H1 (cell line): ENCODE measurements around the gene PIMREG. TPM values are rescaled to one million over a fixed set of nuclear protein-coding genes. Genes with fewer than 3 reads are reported as not detected.

Experiments
- CTCF ChIA-PET: fragments of 300-600 bp; sonication (Branson Sonifier 250); formaldehyde crosslinking; loops from one replicate; lab custom pipeline; 2021; ENCODE audit not compliant: partially characterized antibody; lab: Charles Lee
- POLR2A ChIA-PET: fragments of 300-600 bp; sonication (Branson Sonifier 250); formaldehyde crosslinking; loops from one replicate; lab custom pipeline; 2021; ENCODE audit warnings: inconsistent platforms; ENCODE audit not compliant: partially characterized antibody; lab: Charles Lee
- DNase-seq, 2 experiments: peaks; one replicate each; pipeline versions ENCODE4 v3.0.0 to v3.0.0-alpha.2; 2010 to 2022; ENCODE audit warnings: low spot score in 2 of 2, low read depth in 1 of 2, mixed read lengths in 1 of 2
- FAIRE-seq: peaks from 2 replicates; lab custom pipeline; 2011; peaks lifted over from hg19 to GRCh38; lab: Jason Lieb, UNC
- H2AFZ ChIP-seq: 2 replicates; pipeline ENCODE4 v1.8.1; 2012; ENCODE audit warnings: low read length, inconsistent platforms
- H2AK5ac ChIP-seq: 2 replicates; pipeline ENCODE4 v1.6.1; 2013; ENCODE audit warnings: low read depth, low read length
- H2BK120ac ChIP-seq: replicated peaks from 2 replicates; pipeline ENCODE3; 2013; ENCODE audit warnings: low read depth, low read length, inconsistent platforms
- H2BK12ac ChIP-seq: 2 replicates; pipeline ENCODE4 v1.6.1; 2013; ENCODE audit warnings: low read depth, low read length
- H2BK15ac ChIP-seq: 2 replicates; pipeline ENCODE4 v1.6.1; 2013; ENCODE audit warnings: low read length
- H2BK20ac ChIP-seq: 2 replicates; pipeline ENCODE4 v1.6.1; 2013; ENCODE audit warnings: low read length
- H2BK5ac ChIP-seq: 2 replicates; pipeline ENCODE4 v1.6.1; 2013; ENCODE audit warnings: low read depth, low read length
- H3K14ac ChIP-seq: 2 replicates; pipeline ENCODE4 v1.6.1; 2013; ENCODE audit warnings: inconsistent platforms; ENCODE audit not compliant: insufficient read length
- H3K18ac ChIP-seq: 2 replicates; pipeline ENCODE4 v1.6.1; 2013; ENCODE audit warnings: low read length; ENCODE audit errors: extremely low read depth
- H3K23ac ChIP-seq: 2 replicates; pipeline ENCODE4 v1.6.1; 2013; ENCODE audit warnings: inconsistent platforms; ENCODE audit not compliant: insufficient read length
- H3K23me2 ChIP-seq: 2 replicates; pipeline ENCODE4 v1.6.1; 2013; ENCODE audit warnings: low read depth, low read length
- H3K27ac ChIP-seq: 2 replicates; pipeline ENCODE4 v1.6.1; 2011; ENCODE audit warnings: low read depth, low read length, inconsistent platforms
- H3K27me3 ChIP-seq, 4 experiments: replicated peaks in 1 of 4; 1 replicate in 1 of 4; 2 replicates in 3 of 4; pipeline versions ENCODE4 v1.6.1 to v1.8.1; 2011 to 2013; ENCODE audit warnings: low read length in 3 of 4, mild to moderate bottlenecking in 3 of 4, inconsistent platforms in 2 of 4, mixed read lengths in 2 of 4, moderate library complexity in 1 of 4; ENCODE audit not compliant: control insufficient read depth in 3 of 4, insufficient read depth in 3 of 4; ENCODE audit errors: extremely low read depth in 1 of 4
- H3K36me3 ChIP-seq, 4 experiments: 2 replicates each; pipeline versions ENCODE4 v1.6.1 to v1.8.1; 2011 to 2013; ENCODE audit warnings: mild to moderate bottlenecking in 4 of 4, low read length in 3 of 4, moderate library complexity in 2 of 4, control low read depth in 1 of 4, inconsistent platforms in 1 of 4; ENCODE audit not compliant: insufficient read depth in 4 of 4, control insufficient read depth in 2 of 4
- H3K4ac ChIP-seq: replicated peaks from 2 replicates; pipeline ENCODE3; 2013; ENCODE audit warnings: low read length, low read depth, mixed read lengths, inconsistent platforms; ENCODE audit not compliant: insufficient read length
- H3K4me1 ChIP-seq, 4 experiments: replicated peaks in 1 of 4; 1 replicate in 1 of 4; 2 replicates in 3 of 4; pipeline versions ENCODE4 v1.6.1 to v1.8.1; 2011 to 2013; ENCODE audit warnings: low read length in 3 of 4, inconsistent platforms in 2 of 4, mixed read lengths in 1 of 4; ENCODE audit not compliant: insufficient read depth in 4 of 4, control insufficient read depth in 3 of 4
- H3K4me2 ChIP-seq, 2 experiments: 2 replicates each; pipeline versions ENCODE4 v1.6.1 to v1.8.1; 2011 to 2013; ENCODE audit warnings: low read depth in 2 of 2, low read length in 2 of 2, control low read depth in 1 of 2, inconsistent platforms in 1 of 2, mild to moderate bottlenecking in 1 of 2; ENCODE audit not compliant: insufficient read depth in 1 of 2
- H3K4me3 ChIP-seq, 4 experiments: fragments of 200-600, 300-600 bp in 1 of 4; sonication (generic), shearing (Covaris generic), sonication (Bioruptor Twin) in 1 of 4; 2 replicates each; pipeline versions ENCODE4 v1.5.1 to v1.8.1; 2011 to 2016; ENCODE audit warnings: low read length in 4 of 4, low read depth in 3 of 4, control low read depth in 2 of 4, inconsistent platforms in 2 of 4, mild to moderate bottlenecking in 2 of 4, mixed read lengths in 1 of 4, moderate library complexity in 1 of 4; ENCODE audit not compliant: insufficient read depth in 2 of 4; ENCODE audit errors: extremely low read depth in 1 of 4
- H3K56ac ChIP-seq: replicated peaks from 2 replicates; pipeline ENCODE3; 2013; ENCODE audit warnings: low read depth, mild to moderate bottlenecking, mixed read lengths, low read length, inconsistent platforms; ENCODE audit not compliant: insufficient read length
- H3K79me1 ChIP-seq: 2 replicates; pipeline ENCODE4 v1.6.1; 2013; ENCODE audit warnings: low read depth, low read length, control low read depth
- H3K79me2 ChIP-seq, 2 experiments: 2 replicates each; pipeline versions ENCODE4 v1.6.1 to v1.8.1; 2012 to 2013; ENCODE audit warnings: low read length in 2 of 2, mild to moderate bottlenecking in 2 of 2, inconsistent platforms in 1 of 2; ENCODE audit not compliant: insufficient read depth in 2 of 2, control insufficient read depth in 1 of 2
- H3K9ac ChIP-seq, 4 experiments: replicated peaks in 1 of 4; 1 replicate in 1 of 4; 2 replicates in 3 of 4; pipeline versions ENCODE4 v1.6.1 to v1.8.1; 2011 to 2013; ENCODE audit warnings: low read depth in 3 of 4, low read length in 3 of 4, control low read depth in 2 of 4, mild to moderate bottlenecking in 2 of 4, moderate library complexity in 2 of 4, inconsistent platforms in 1 of 4; ENCODE audit errors: extremely low read depth in 1 of 4
- H3K9me3 ChIP-seq, 2 experiments: 2 replicates each; pipeline versions ENCODE4 v1.6.1 to v1.8.1; 2012 to 2013; ENCODE audit warnings: mild to moderate bottlenecking in 2 of 2, moderate library complexity in 2 of 2, control low read depth in 1 of 2, inconsistent platforms in 1 of 2, low read depth in 1 of 2, low read length in 1 of 2, mixed read lengths in 1 of 2; ENCODE audit not compliant: insufficient read depth in 2 of 2
- H4K20me1 ChIP-seq, 2 experiments: replicated peaks in 1 of 2; 2 replicates each; pipeline versions ENCODE3 to v1.8.1; 2011 to 2013; ENCODE audit warnings: inconsistent platforms in 2 of 2, low read length in 2 of 2, mild to moderate bottlenecking in 1 of 2; ENCODE audit not compliant: insufficient read depth in 2 of 2, control insufficient read depth in 1 of 2
- H4K5ac ChIP-seq: 2 replicates; pipeline ENCODE4 v1.6.1; 2013; ENCODE audit warnings: low read length, low read depth, mixed read lengths, inconsistent platforms; ENCODE audit not compliant: insufficient read length
- H4K8ac ChIP-seq: 2 replicates; pipeline ENCODE4 v1.8.0; 2013; ENCODE audit warnings: mild to moderate bottlenecking, moderate library complexity, low read length, inconsistent platforms; ENCODE audit not compliant: insufficient read depth; ENCODE audit errors: extremely low read depth
- H4K91ac ChIP-seq: replicated peaks from 2 replicates; pipeline ENCODE3; 2013; ENCODE audit warnings: low read length, mixed read lengths, inconsistent platforms; ENCODE audit not compliant: insufficient read length
- CBX5 ChIP-seq: fragments of 300-800, 300-1000 bp; sonication (generic); IDR thresholded peaks from 2 replicates; pipeline ENCODE4 v1.7.1; 2016; ENCODE audit warnings: antibody characterized with exemption, low read length, low read depth
- POLR2A ChIP-seq, 2 experiments: IDR thresholded peaks; 1 replicate in 1 of 2; 2 replicates in 1 of 2; pipeline ENCODE4 v1.6.1; 2011; ENCODE audit warnings: low read depth in 2 of 2, low read length in 2 of 2, mild to moderate bottlenecking in 2 of 2; ENCODE audit errors: control extremely low read depth in 1 of 2
- RAD21 ChIP-seq, 2 experiments: IDR thresholded peaks in 1 of 2; conservative IDR thresholded peaks in 1 of 2; 2 replicates each; pipeline ENCODE4 v1.6.1; 2011; ENCODE audit warnings: low read depth in 2 of 2, low read length in 2 of 2, improper control_type of control experiment in 1 of 2, inconsistent platforms in 1 of 2, mild to moderate bottlenecking in 1 of 2, moderate library complexity in 1 of 2
- RBBP5 ChIP-seq: IDR thresholded peaks from 2 replicates; pipeline ENCODE4 v1.7.1; 2012; ENCODE audit warnings: low read depth, mild to moderate bottlenecking, inconsistent platforms, low read length, moderate library complexity, borderline replicate concordance
- SIRT6 ChIP-seq: IDR thresholded peaks from one replicate; pipeline ENCODE4 v1.7.1; 2012; ENCODE audit warnings: low read length, inconsistent platforms
- WGBS, 2 experiments: shearing (Covaris generic) in 1 of 2; methylation state at CpG; one replicate each; pipeline versions ENCODE4 v1.1.6 to v1.1.7; 2013 to 2015; ENCODE audit warnings: low lambda C conversion rate in 2 of 2, mixed read lengths in 2 of 2, inconsistent platforms in 1 of 2, low coverage in 1 of 2, missing lambda C conversion rate in 1 of 2; ENCODE audit not compliant: insufficient replicate concordance in 2 of 2, insufficient coverage in 1 of 2, insufficient read length in 1 of 2; ENCODE audit errors: extremely low coverage in 1 of 2, missing lambda C conversion rate in 1 of 2; 5-methylcytosine and 5-hydroxymethylcytosine counted together
- polyA plus RNA-seq, 7 experiments: library from polyadenylated mRNA; depleted of rRNA in 3 of 7; stranded (reverse) in 5 of 7; unstranded in 2 of 7; fragments of >200 nt in 5 of 7; fragments of 200-250 nt in 2 of 7; gene quantifications; 1 replicate in 5 of 7; 2 replicates in 1 of 7; 4 replicates in 1 of 7; pipeline versions ENCODE4 v1.2.1 to v1.2.3, GENCODE V29; 2011 to 2013; ENCODE audit warnings: missing spikeins in 2 of 7, mixed read lengths in 2 of 7
- total RNA-seq: library from RNA; stranded (reverse); fragmentation: NEBNext Ultra II Directional; extraction: Animal tissue kit (Norgen Biotek cat#: 25700); gene quantifications from 2 replicates; pipeline ENCODE4 v1.2.1, GENCODE V29; 2021

The PIMREG gene
- total and polyA plus RNA-seq, 2 of the 8 experiments (the other 6 are each of a cell fraction or from before 2014, with no cell fraction given) = 133 to 148 TPM

GRCh38 chr17:6476810-6477179, 32.5 kb downstream of the PIMREG start:
- Histone ChIP-seq H3K36me3 (no peaks in the 10 kb centered on the region), H3K9me3 (no peaks in the 10 kb centered on the region), H4K91ac (no peak overlapping the region), H2AFZ (no peak overlapping the region), H3K27me3 (no peaks in the 10 kb centered on the region), H2BK15ac (no peak overlapping the region), H2BK5ac (no peak overlapping the region), H4K5ac (no peak overlapping the region), H3K79me1 (no peaks in the 10 kb centered on the region), H3K79me2 (no peaks in the 10 kb centered on the region), H2BK20ac (no peak overlapping the region), H3K4me1 (peaks cover 0 to 13% (median 7%) of the 10 kb centered on the region in 4 experiments; a peak in 4 of 7 replicates), H3K9ac (no peak overlapping the region), H3K14ac (no peak overlapping the region), H4K8ac (no peak overlapping the region; the same call in 1 of the 2 replicates), H2BK12ac (no peak overlapping the region), H3K4me3 (no peak overlapping the region), H2AK5ac (no peak overlapping the region), H3K56ac (no peak overlapping the region), H3K23me2 (no peaks in the 10 kb centered on the region), H4K20me1 (no peaks in the 10 kb centered on the region), H3K4ac (no peak overlapping the region), H3K18ac (no peak overlapping the region), H3K27ac (no peak overlapping the region), H3K4me2 (no peak overlapping the region), H2BK120ac (no peak overlapping the region), H3K23ac (no peak overlapping the region)
- FAIRE-seq (no peak), DNase-seq (no peak)
- CTCF ChIA-PET = interaction anchor here (1.3 to 6.4 kb wide), 2 partner anchors 15 kb away, joined by 3 to 68 read pairs; no protein-coding TSS in a partner anchor
- POLR2A ChIA-PET = no interaction called here
- WGBS, 2 experiments = 96% methylated on average over 10 of the region's 10 CpGs; no CpG with 5 or more reads in 1 of the 2 experiments
- TF ChIP-seq RBBP5 (no peak), POLR2A (IDR thresholded peaks at IDR 0.05; ENCODE audit: control extremely low read depth in 1 of 2, low read depth in 2 of 2, low read length in 2 of 2) (no peak), SIRT6 (no peak), RAD21 (IDR thresholded peaks at IDR 0.05 in 1 of 2, conservative IDR thresholded peaks at IDR 0.05 in 1 of 2; ENCODE audit: low read depth in 2 of 2, low read length in 2 of 2) (no peak), CBX5 (no peak)
